Mesodermal cell (in vitro differentiated cells): ENCODE data around the gene MIPEP.

Experiments used
- H3K27ac ChIP-seq: 2 replicates; pipeline ENCODE4 v1.7.0; 2013; ENCODE audit warnings: mild to moderate bottlenecking, low read depth, low read length, moderate library complexity; ENCODE audit not compliant: severe bottlenecking
- H3K36me3 ChIP-seq: 2 replicates; pipeline ENCODE4 v1.7.1; 2013; ENCODE audit warnings: mild to moderate bottlenecking, low read length, moderate library complexity; ENCODE audit not compliant: control insufficient read depth, insufficient read depth
- H3K4me1 ChIP-seq: one replicate; pipeline ENCODE4 v1.7.1; 2013; ENCODE audit warnings: mild to moderate bottlenecking, low read length; ENCODE audit not compliant: insufficient read depth, control insufficient read depth, poor library complexity, severe bottlenecking
- H3K4me3 ChIP-seq: 2 replicates; pipeline ENCODE4 v1.7.0; 2013; ENCODE audit warnings: low read length, control low read depth, mild to moderate bottlenecking; ENCODE audit not compliant: insufficient read depth, poor library complexity, severe bottlenecking; ENCODE audit errors: extremely low read depth
- H3K9me3 ChIP-seq: 2 replicates; pipeline ENCODE4 v1.7.1; 2013; ENCODE audit warnings: mild to moderate bottlenecking, low read length, moderate library complexity; ENCODE audit not compliant: control insufficient read depth
- WGBS, 2 experiments: methylation state at CpG; one replicate each; pipeline ENCODE4 v1.1.5; 2013; ENCODE audit warnings: missing lambda C conversion rate in 2 of 2; ENCODE audit not compliant: insufficient coverage in 2 of 2; 5-methylcytosine and 5-hydroxymethylcytosine counted together

MIPEP gene

GRCh38 chr13:23776698-23777574 is 112.3 kb downstream of the MIPEP start:
- Histone ChIP-seq H3K9me3 (no peaks in the 10 kb centered on the region), H3K4me3 (no peak overlapping the region), H3K27ac (no peak overlapping the region), H3K4me1 (peaks cover 2% of the 10 kb centered on the region), H3K36me3 (no peaks in the 10 kb centered on the region)
- 90% methylated on average over 2 to 3 of the region's 3 CpGs for WGBS, 2 experiments

DNA sequence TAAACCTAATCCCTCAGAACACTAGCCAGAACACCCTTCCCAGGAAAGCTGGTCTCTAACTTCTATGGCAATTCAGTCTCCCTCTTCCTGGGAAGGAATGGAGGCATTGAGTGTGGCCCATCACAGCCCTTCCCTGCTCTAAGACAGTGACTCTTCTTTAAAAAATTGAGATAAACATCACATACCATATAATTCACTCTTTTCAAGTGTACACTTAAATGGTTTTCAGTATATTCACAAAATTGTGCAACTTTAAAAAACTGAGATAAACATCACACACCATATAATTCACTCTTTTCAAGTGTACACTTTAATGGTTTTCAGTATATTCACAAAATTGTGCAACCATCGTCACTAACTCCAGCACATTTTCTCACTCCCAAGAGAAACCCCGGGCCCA is 116.5 kb downstream of the MIPEP start:
- WGBS, 2 experiments: 50% methylated on average over 2 of the region's 2 CpGs
- H3K9me3 ChIP-seq: no peaks in the 10 kb centered on the region
- H3K4me3 ChIP-seq: no peak overlapping the region
- H3K36me3 ChIP-seq: no peaks in the 10 kb centered on the region
- H3K27ac ChIP-seq: no peak overlapping the region
- H3K4me1 ChIP-seq: peaks cover 6% of the 10 kb centered on the region

DNA sequence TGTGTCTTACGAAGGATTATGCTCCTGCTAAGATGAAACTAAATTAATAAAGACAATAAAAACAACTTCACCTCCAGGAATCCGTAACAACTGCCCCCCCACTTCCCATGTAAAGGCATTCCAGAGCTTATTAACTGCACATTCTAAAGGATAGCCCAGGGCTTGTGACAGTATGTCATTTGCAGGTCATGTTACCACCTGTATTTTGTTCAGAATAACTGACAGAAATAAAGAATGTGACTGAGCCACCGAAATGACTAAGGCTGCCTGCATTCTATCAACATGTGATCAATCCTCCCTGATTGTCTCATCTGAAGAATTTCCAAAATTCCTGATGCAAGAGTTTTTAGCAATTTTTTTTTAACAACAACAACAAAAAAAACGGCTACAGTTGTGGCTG is 117.2 kb downstream of the MIPEP start:
- Histone ChIP-seq H3K36me3 (no peaks in the 10 kb centered on the region), H3K4me3 (no peak overlapping the region), H3K27ac (no peak overlapping the region), H3K9me3 (no peaks in the 10 kb centered on the region), H3K4me1 (peaks cover 6% of the 10 kb centered on the region)
- 80 to 86% methylated on average over 1 of the region's 4 CpGs for WGBS, 2 experiments

GRCh38 chr13:23771552-23771951 is 117.6 kb downstream of the MIPEP start:
- Histone ChIP-seq H3K4me3 (no peak overlapping the region), H3K9me3 (no peaks in the 10 kb centered on the region), H3K4me1 (peaks cover 6% of the 10 kb centered on the region), H3K36me3 (no peaks in the 10 kb centered on the region), H3K27ac (no peak overlapping the region)
- WGBS, 2 experiments: 93 to 100% methylated on average over 1 of the region's 2 CpGs

DNA sequence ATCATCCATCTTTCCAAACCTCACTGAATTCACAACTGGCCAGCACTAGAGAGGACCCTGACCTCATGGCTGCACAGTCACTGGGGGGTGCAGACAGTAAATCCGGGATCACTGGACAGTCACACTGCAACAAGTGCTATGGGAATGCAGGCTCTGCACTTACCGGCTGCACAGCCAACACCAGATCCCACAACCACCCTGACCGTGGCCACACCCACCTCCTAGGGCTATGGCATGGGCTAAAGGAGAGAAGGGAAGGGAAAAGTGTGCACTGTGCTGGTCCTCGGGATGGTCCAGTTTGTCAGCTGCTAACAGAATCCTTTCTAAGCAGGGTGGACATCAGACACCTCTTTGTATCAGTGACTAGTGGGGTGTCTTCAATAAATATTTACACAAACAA is 118.2 kb downstream of the MIPEP start:
- Histone ChIP-seq H3K4me1 (peaks cover 6% of the 10 kb centered on the region), H3K9me3 (no peaks in the 10 kb centered on the region), H3K4me3 (no peak overlapping the region), H3K36me3 (no peaks in the 10 kb centered on the region), H3K27ac (no peak overlapping the region)
- WGBS, 2 experiments: 80% methylated on average over 1 of the region's 4 CpGs; no CpG with 5 or more reads in 1 of the 2 experiments

DNA sequence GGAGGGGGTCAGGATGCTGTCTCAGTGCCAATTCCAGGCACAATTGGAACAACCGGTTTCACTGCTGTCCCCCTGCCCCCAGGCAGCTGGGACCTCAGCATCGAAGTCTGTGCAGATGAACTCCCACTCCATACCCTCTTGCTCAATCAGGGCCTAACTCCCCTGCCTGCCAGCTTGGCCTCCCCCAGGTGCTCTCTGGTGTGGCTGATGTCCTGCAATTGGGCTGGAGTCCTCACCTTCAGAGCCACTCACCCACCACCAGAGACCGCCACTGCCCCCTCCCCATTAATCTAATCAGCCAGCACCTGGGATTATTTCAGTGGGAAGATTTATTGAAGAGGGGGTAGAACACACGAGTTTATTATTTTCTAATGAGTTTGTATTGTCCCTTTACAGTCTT is 118.8 kb downstream of the MIPEP start:
- 90 to 100% methylated on average over 1 to 2 of the region's 4 CpGs for WGBS, 2 experiments
- Histone ChIP-seq H3K27ac (no peak overlapping the region), H3K4me1 (peaks cover 6% of the 10 kb centered on the region), H3K36me3 (no peaks in the 10 kb centered on the region), H3K9me3 (no peaks in the 10 kb centered on the region), H3K4me3 (no peak overlapping the region)

DNA sequence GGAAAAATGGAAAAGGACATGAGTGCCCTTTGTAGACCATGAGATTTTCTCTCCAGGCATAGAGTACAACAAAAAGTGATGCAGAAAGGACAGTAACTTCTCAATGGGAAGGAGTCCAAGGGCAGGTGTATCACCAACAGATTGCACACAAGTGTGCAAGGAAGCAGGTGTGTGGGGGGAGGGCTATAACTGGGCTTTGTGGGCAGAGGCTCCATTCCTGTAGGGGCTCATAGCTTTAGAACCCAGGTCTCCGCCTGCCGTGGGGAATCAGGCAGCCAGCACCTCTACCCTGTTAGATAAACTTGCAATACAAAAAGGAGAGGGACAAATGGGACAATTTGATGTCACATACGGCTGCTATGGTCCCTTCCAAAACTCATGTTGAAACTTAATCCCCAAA is 119.8 kb downstream of the MIPEP start:
- no peak overlapping the region for H3K27ac ChIP-seq
- H3K4me3 ChIP-seq: no peak overlapping the region
- H3K9me3 ChIP-seq: no peaks in the 10 kb centered on the region
- no peaks in the 10 kb centered on the region for H3K36me3 ChIP-seq
- H3K4me1 ChIP-seq: peaks cover 6% of the 10 kb centered on the region
- WGBS, 2 experiments: 85 to 100% methylated on average over 2 to 3 of the region's 3 CpGs

DNA sequence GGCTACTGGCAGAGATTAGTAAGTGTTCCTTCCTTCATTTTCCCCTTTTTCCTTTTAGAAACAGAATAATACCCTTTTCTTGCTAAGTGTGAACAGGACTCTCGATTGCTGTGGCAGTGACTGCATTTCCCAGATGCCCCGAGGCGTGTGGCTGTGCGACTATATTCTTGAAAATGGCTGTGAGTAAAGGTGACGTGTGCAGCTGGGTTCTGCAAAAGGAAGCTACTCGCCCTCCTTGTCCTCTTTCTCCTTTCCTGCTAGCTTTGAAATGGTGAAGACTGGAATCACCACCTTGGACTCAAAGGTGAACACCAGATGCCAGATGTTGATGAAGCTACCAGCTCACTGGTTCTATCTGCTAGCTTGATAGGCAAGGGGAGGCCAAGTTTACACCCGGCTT is 121.4 kb downstream of the MIPEP start:
- no peak overlapping the region for H3K4me3 ChIP-seq
- H3K4me1 ChIP-seq: peaks cover 6% of the 10 kb centered on the region
- H3K9me3 ChIP-seq: no peaks in the 10 kb centered on the region
- H3K36me3 ChIP-seq: no peaks in the 10 kb centered on the region
- H3K27ac ChIP-seq: no peak overlapping the region
- WGBS, 2 experiments: 92 to 100% methylated on average over 1 to 6 of the region's 7 CpGs

DNA sequence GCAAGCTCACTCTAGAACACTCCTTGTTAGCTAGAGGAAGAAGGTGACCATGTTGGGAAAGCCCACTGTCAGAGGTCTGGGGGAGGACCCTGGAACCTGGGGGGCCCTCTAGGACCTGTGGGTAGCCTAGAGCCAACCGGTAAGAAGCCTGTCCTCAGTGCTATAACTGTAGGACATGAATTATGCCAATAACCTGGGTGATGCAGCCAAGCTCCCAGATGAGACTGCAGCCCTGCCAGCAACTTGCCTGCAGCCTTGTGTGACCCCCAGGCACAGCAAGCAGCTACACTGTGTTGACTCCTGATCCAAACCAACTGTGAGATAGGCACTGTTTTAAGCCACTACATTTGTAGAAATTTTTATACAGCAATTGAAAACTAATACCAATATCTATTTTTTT is 122.3 kb downstream of the MIPEP start:
- Histone ChIP-seq H3K4me1 (peaks cover 4% of the 10 kb centered on the region), H3K9me3 (no peaks in the 10 kb centered on the region), H3K4me3 (no peak overlapping the region), H3K36me3 (no peaks in the 10 kb centered on the region), H3K27ac (no peak overlapping the region)
- whole genome bisulfite sequencing, 2 experiments: 67 to 100% methylated on average over 1 of the region's 1 CpG

GRCh38 chr13:23766283-23766682 is 122.9 kb downstream of the MIPEP start:
- no peaks in the 10 kb centered on the region for H3K9me3 ChIP-seq

GRCh38 chr13:23765531-23765930 is 123.7 kb downstream of the MIPEP start:
- WGBS, 2 experiments: 92 to 95% methylated on average over 4 of the region's 6 CpGs
- no peak overlapping the region for H3K4me3 ChIP-seq
- H3K4me1 ChIP-seq: no peaks in the 10 kb centered on the region
- no peak overlapping the region for H3K27ac ChIP-seq
- H3K9me3 ChIP-seq: no peaks in the 10 kb centered on the region
- no peaks in the 10 kb centered on the region for H3K36me3 ChIP-seq

More at GRCh38 chr13:23766283-23766682, 122.9 kb downstream of the MIPEP start:
- 90 to 100% methylated on average over 2 of the region's 2 CpGs for WGBS, 2 experiments
- Histone ChIP-seq H3K27ac (no peak overlapping the region), H3K4me3 (no peak overlapping the region), H3K36me3 (no peaks in the 10 kb centered on the region), H3K4me1 (no peaks in the 10 kb centered on the region)
